HCEC 1CT (cell line): ENCODE measurements around the gene MSMB.
"Not testable (repeated sequence)": the region's sequence is repeated elsewhere in the genome, so short reads cannot be mapped to it uniquely, and the experiment has no call there.

Source experiments
- DNase-seq: peaks from one replicate; pipeline ENCODE4 v3.0.0-alpha.2; 2017

MSMB gene

DNA sequence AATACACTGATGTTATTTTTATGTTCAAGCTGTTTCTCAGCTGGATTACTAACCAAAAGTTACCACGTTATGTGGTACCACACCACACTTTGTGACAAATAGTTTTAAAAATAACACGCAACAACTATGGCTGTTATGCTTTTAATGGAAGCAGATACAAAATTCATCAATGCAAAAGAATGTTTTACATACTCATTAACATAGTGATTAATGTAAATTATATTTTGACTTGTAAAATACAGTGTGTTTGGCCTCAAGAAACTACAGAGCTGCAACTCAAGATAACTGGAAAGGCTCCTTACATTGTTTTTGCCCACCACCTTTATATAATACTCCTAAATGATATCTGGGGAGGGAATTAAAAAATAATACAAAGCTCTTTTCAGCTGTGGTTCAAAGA is 41.1 kb downstream of the MSMB start:
- DNase-seq: no peak

DNA sequence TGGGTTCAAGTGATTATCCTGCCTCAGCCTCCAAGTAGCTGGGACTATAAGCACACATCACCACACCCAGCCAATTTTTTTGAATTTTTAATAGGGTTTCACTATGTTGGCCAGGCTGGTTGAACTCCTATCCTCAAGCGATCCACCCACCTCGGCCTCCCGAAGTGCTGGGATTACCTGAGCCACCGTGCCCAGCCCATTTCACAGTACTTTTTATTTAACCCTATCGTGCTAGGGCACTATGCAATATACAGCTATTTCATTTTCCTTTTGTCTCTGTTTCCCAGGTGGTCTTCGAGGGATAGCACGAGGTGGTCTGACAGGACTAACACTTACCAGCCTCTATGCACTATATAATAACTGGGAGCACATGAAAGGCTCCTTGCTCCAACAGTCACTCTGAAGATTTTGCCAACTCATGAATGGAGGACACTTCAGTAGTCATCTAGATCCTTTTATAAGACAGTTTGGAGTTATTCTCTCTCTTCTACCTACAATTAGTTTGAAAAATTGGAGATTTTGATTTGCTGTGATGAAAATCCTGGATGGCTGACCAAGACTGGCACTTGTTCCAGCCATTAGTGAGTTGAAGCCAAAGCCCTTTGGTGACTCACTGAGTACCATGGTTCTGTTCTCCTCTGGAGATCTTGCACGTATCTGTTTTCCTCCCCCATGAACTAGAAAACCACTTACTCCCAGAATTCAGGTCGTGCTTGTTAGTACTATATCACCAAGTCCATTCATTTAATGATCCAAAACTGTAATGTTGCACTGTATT is 43.0 kb downstream of the MSMB start:
- DNase-seq: no peak

DNA sequence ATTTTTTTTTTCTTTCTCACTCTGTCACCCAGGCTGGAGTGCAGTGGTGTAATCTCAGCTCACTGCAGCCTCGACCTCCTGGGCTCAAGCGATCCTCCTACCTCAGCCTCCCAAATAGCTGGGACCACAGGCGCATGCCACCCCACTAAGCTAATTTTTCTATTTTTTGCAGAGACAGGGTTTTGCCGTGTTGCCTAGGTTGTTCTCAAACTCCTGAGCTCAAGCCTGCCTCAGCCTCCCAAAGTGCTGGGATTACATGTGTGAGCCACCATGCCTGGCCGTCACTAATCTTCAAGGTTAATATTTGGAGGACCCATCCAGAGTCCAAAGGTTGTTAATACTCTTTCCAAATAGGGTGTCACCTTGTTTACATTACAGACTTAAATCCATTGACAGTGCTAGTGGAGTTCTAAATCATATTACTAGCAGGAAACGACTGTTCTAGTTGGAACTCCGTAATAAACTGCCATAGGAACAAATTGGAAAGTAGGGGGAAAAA is 43.8 kb downstream of the MSMB start:
- not testable (repeated sequence) for DNase-seq

DNA sequence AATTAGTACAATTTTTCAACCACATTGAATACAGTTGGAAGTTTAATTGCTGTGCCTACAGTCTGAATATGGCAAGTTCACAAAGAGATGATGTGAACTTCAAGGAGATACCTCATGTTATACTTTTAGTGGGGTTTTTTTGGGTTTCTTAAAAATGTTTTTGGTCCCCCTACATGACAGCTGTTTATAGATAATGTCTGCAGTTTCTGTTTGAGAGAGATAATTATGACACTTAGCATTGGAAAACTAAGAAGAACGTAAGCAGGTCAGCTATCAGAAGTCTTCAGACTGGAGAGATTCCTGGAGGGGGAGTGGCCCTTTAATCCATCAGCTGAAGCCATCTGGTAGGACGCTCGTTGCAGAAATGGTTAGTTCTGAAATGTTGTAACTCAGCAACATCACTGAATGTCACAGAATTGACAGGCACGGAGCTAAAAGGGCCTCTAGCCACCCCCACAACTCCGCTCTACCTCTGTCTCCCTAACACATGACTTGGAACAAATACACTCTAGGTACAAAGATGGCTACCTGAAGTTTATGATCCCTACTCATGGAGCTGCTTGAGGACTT is 44.8 kb downstream of the MSMB start:
- no peak for DNase-seq

DNA sequence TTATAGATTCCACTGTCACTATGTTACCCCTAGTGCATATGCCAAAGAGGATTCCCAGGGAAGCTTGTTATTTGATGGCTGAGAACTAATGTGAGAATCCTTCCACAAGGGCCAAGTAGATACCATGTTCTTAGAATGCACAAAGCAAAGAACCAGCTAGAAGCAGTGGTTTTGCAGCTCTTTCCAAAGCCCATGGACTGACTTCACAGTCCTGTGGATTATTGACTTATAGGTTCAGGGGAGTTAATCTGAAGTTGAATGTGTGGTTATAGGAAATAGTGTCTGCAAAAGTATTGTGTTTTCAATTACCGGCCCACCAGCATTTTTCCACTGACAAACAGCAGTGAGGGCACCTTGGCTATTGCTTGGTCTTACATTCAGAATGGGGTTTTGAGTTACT is 45.5 kb downstream of the MSMB start:
- DNase-seq: no peak

DNA sequence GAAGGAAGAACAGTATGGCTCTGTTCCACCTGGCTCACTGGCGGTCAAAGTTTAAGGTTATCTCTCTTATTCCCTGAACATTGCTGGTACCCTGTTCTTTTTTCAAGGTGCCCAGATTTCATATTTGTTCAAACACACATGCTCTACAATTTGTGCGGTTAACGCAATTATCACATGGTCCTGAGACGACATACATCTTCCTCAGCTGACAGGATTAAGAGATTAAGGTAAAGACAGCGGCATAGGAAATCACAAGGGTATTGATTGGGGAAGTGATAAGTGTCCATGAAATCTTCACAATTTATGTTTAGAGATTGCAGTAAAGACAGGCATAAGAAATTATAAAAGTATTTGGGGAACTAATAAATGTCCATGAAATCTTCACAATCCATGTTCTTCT is 46.1 kb downstream of the MSMB start:
- DNase-seq: not testable (repeated sequence)

DNA sequence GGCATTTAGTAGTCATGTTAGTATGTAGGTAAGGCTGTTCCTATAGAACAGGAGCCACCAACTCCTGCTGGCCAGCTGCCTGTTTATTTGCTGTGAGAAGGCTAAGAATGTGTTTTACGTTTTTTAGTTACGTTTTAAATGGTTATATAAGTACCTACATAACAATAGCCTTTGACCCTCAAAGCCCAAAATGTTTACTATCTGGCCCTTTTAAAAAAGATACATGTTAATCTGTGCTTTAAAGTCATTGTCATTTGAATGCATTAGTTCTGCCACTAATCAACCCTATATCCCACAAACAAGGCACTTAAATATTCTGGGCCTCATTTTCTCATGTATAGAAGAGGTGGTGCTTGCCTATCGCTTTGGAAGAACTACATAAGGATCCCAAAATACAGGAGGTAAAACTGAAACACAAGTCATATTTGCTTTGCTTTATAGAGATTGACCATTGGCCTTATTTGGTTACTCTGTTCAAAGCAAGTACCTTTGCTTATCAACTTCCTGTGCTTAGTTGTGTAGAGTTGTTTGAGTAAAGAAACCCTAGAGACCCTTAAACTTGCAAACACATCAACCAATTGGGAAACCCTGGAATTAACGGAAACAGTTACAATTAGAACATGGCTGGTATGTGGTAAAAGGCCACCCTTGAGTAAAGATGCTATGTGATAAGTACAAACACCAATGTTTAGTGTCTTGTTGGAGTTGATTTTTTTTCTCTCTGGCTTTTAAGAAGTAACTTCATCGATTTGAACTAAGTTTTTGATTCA is 47.9 kb downstream of the MSMB start:
- no peak for DNase-seq

DNA sequence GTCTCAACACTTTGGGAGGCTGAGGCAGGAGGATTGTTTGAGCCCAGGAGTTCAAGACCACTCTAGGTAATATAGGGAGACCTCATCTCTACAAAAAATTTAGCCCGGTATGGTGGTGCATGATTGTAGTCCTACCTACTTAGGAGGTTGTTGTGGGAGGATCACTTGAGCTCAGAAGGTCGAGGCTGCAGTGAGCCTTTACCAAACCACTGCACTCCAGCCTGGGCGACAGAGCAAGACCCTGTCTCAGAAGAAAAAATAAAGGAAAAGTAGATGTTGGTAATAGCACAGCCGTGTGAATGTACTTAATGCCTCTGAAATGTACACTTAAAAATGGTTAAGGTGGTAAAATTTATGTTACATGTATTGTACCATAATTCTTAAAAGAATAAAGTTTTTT is 48.5 kb downstream of the MSMB start:
- no peak for DNase-seq

DNA sequence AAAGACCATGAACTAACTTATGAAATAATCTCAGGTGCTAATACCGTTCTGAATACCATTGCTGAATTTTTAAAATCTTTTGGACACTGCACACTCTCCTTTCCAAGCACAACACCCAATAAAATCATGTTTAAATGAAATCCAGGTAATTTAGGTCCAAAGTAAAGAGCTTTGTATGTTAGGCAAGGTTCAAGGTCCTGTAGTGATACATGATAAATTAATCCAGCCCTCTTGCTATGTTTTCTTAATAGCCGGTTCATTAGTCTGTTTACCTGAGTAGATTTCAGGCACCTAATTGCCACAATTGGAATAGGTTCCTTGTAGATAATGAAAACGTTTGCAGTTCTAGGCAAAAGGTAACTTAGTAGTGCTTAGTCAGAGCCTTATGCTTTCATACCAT is 60.5 kb downstream of the MSMB start:
- DNase-seq: not testable (repeated sequence)

DNA sequence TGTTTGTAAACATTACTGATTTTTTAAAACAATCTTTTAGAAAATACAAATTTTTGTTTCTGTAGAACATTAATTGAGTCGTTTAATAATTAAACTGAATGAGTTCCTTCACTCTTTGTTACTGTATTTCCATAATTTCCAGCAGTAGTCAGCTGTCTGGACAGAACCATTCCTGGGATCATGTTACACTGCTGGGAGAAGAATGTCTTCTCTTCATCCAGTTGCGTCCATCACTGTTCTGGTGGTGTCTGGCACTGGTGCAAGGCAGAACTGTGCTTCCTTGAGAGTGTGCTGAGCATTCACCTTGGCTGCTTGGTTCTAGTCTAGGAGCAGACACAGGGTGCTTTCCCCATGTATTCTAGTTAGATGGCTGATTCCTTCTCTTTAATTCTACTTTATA is 61.6 kb downstream of the MSMB start:
- not testable (repeated sequence) for DNase-seq

DNA sequence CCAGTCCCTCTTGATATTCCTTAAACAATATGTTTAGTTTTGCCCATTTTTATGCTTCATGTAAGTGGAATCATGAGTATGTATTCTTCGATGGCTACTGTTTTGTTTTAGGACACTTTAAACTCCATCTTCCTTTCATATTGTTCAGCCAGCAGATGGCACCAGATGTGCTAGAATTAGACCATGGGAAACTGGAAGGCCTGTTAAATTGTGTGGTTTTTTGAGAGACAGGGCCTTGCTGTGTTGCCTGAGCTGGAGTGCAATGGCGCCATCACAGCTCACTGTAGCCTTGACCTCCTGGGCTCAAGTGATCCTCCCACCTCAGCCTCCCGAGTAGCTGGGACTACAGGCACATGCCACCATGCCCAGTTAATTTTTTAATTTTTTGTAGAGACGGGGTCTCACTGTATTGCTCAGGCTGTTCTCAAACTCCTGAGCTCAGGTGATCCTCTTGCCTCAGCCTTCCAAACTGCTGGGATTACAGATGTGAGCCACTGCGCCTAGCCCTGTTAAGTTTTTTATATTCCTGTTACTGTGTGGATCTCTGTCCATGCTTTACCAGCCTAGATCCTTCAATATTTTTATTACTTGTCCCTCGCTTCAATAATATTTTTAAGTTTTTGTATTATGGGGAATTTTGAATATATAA is 62.4 kb downstream of the MSMB start:
- peak; percentile 34 for DNase-seq
